Esophagus (tissue), 2 donors: ENCODE measurements around the gene LHFPL3. TPM values are rescaled to one million over a fixed set of nuclear protein-coding genes. Genes with fewer than 3 reads are reported as not detected.

ENCODE experiments used
- H3K27ac ChIP-seq, 2 donors: one replicate each; pipeline ENCODE4 v1.5.1; 2013; ENCODE audit warnings: low read depth in 2 of 2, mild to moderate bottlenecking in 2 of 2, inconsistent platforms in 1 of 2, low read length in 1 of 2, moderate library complexity in 1 of 2
- H3K27me3 ChIP-seq, 2 donors: one replicate each; pipeline ENCODE4 v1.6.1; 2013; ENCODE audit warnings: low read length in 2 of 2, control low read depth in 1 of 2, mild to moderate bottlenecking in 1 of 2; ENCODE audit not compliant: insufficient read depth in 2 of 2, control insufficient read depth in 1 of 2
- H3K36me3 ChIP-seq, 2 donors: one replicate each; pipeline ENCODE4 v1.6.1; 2013; ENCODE audit warnings: low read length in 1 of 2; ENCODE audit not compliant: control insufficient read depth in 2 of 2, insufficient read depth in 2 of 2
- H3K4me1 ChIP-seq, 2 donors: one replicate each; pipeline ENCODE4 v1.6.1; 2013; ENCODE audit warnings: low read length in 1 of 2; ENCODE audit not compliant: control insufficient read depth in 2 of 2, insufficient read depth in 2 of 2
- H3K4me3 ChIP-seq, 2 donors: one replicate each; pipeline ENCODE4 v1.5.1; 2013; ENCODE audit warnings: low read length in 2 of 2, mild to moderate bottlenecking in 2 of 2, low read depth in 1 of 2, moderate library complexity in 1 of 2
- H3K9me3 ChIP-seq, 2 donors: one replicate each; pipeline ENCODE4 v1.6.1; 2013; ENCODE audit warnings: mild to moderate bottlenecking in 2 of 2, low read depth in 1 of 2, low read length in 1 of 2, moderate library complexity in 1 of 2; ENCODE audit not compliant: control insufficient read depth in 2 of 2, insufficient read depth in 1 of 2
- whole genome bisulfite sequencing, 2 donors: extraction: QIAGEN DNeasy Blood & Tissue Kit; methylation state at CpG; one replicate each; pipeline ENCODE4 v1.1.7; 2013; 5-methylcytosine and 5-hydroxymethylcytosine counted together
- polyA plus RNA-seq, 2 donors: library from polyadenylated mRNA; stranded (reverse); fragments of 200-250 nt; gene quantifications; one replicate each; pipeline ENCODE4 v1.2.3, GENCODE V29; 2013
- donor health status: healthy with polysubstance abuse.
- donor health status: Bipolar disorder and iron deficiency.

Gene LHFPL3
- polyA plus RNA-seq, 2 donors = not detected

DNA sequence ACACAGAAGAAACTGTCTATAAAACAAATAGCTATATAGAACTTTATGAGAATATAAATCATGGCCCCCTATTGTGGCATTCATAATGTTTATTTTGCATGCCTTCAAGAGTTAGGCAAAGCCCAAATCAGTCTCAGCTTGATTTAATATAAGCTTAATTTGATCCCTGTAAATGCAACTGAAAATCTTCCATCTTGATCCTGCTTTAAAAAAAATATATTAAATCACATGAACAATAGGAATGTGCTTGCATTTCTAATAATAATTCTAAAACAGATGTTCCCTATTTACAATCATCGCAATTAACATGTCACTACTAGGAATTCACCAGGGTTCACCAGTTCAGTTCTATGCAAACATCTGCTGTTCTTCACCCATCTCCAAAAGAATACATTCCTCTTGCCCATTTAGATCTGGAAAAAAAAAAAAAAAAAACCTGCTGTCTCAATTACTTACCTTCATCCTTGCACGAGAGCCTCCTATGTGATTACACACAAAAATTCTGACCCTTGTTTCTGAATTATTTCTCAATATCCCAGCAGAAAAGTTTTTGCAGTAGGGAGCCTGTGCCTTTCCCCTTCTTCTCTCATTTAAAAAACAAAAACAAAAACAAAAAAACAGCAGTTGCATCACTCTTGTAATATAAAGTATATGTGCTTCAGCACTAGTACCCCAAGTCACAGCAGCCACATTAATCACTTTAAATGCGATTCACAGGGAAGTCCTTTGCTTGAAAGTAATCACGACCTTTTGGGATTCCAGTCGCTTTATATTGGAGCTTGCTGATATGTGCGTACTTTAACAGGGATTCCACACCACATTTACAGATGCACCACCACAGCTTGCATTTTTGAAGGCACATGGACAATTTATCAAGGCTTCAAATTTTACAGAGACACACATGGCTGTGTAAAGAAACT, 490.8 kb downstream of the LHFPL3 start:
- Histone ChIP-seq H3K27me3 (no peaks in the 10 kb centered on the region), H3K4me3 (no peak overlapping the region), H3K9me3 (no peaks in the 10 kb centered on the region), H3K27ac (no peak overlapping the region), H3K36me3 (no peaks in the 10 kb centered on the region), H3K4me1 (no peaks in the 10 kb centered on the region)
- WGBS, 2 donors = 65 to 71% methylated on average over 6 of the region's 6 CpGs

DNA sequence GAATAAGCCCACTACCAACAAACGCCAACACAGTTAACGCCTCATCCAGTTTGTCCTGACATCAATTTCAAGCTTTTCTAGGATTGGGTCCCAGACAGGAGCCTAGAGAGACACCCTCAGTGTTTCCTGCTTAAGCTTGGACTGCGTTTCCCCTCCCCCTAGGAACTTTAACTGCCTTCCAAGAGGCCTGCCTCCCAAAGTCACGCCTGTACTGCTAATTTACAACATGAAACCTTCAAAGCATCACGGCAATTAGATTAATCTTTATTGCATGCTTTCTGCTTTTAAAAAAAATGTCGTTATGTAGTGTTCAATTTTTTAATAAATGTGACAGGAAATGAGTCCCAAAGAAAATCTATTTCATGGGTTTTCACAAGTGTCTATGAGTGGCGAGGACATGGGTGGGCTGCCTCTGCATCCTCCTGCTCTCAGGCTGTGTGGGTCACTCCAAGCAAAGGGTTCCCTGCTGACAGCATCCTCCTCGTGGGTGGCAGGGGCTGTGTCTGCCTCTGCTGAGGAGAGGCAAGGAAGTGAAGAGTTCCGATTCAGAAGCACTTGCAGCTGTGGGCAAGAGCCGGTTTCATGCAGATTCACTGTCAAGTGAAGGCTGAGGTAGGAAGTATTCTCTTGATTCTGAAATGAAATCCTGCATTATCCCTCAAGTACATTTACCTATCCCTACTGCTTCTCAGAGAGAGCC, 492.6 kb downstream of the LHFPL3 start:
- H3K4me3 ChIP-seq = no peak overlapping the region
- H3K9me3 ChIP-seq = no peaks in the 10 kb centered on the region
- H3K27ac ChIP-seq = no peak overlapping the region
- no peaks in the 10 kb centered on the region for H3K36me3 ChIP-seq
- WGBS, 2 donors = 65 to 67% methylated on average over 10 of the region's 10 CpGs
- no peaks in the 10 kb centered on the region for H3K4me1 ChIP-seq
- no peaks in the 10 kb centered on the region for H3K27me3 ChIP-seq

DNA sequence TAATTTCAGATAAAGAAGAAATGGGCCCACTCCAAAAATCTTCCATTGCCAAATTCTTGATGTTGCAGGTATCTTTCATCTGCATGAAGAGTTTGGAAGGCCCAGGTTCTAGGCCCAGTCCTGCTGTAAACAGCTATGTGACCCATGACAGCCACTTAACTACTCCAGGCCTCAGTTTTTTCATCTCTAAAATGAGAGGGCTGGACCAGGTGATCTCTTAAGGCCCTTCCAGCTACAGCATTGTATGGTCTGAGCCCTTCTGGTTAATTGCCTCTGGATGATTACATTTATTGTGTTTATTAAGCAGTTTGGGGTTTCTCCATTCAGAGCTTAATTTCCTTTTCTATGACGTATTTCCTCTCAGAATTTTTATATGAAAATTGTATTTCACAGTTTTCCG, 494.8 kb downstream of the LHFPL3 start:
- Histone ChIP-seq H3K4me3 (no peak overlapping the region), H3K9me3 (no peaks in the 10 kb centered on the region), H3K27me3 (no peaks in the 10 kb centered on the region), H3K27ac (no peak overlapping the region), H3K4me1 (no peaks in the 10 kb centered on the region), H3K36me3 (no peaks in the 10 kb centered on the region)
- WGBS, 2 donors = 97 to 98% methylated on average over 2 of the region's 2 CpGs

DNA sequence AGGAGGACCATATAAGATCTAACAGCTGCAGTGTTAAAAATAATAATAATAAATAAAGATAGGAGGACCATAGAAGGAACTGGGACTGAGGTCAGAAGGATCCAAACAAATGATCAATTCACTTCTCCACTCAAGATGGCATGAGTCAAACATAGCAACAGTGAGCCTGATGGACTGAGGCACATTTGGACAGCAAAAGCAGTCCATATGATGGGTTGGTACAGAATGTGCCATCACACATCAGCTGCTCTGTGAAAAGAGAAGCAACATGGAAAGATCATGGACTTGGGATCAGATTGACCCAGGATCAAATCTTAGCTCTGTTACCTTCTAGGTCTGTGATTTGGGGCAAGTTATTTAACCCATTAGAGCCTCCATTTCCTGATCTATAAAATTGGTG, 496.7 kb downstream of the LHFPL3 start:
- H3K27me3 ChIP-seq = no peaks in the 10 kb centered on the region
- H3K4me1 ChIP-seq = no peaks in the 10 kb centered on the region
- no peaks in the 10 kb centered on the region for H3K36me3 ChIP-seq
- no peaks in the 10 kb centered on the region for H3K9me3 ChIP-seq
- H3K4me3 ChIP-seq = no peak overlapping the region
- no peak overlapping the region for H3K27ac ChIP-seq

DNA sequence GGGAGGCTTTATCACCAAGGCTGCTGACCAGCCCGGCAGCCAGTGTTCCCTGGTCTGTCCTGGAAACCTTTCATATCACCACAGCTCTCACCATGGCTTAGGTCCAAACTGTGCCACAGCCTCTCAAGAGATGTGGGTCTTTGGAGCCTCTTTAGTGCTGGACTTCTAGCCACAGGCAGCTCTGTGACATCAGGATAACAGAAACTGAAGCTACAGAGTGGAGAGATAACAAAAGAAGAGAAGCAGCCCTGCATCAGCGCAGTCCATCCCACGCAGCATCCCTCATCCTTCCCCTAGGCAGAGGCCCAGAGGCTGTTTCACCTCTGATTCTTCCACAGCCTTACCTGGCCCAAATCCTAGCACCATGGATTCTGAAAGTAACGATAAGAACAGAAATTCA, 497.7 kb downstream of the LHFPL3 start:
- H3K9me3 ChIP-seq = no peaks in the 10 kb centered on the region
- H3K4me1 ChIP-seq = no peaks in the 10 kb centered on the region
- 87 to 91% methylated on average over 4 of the region's 4 CpGs for WGBS, 2 donors
- H3K4me3 ChIP-seq = no peak overlapping the region
- H3K36me3 ChIP-seq = no peaks in the 10 kb centered on the region
- H3K27ac ChIP-seq = no peak overlapping the region
- no peaks in the 10 kb centered on the region for H3K27me3 ChIP-seq

DNA sequence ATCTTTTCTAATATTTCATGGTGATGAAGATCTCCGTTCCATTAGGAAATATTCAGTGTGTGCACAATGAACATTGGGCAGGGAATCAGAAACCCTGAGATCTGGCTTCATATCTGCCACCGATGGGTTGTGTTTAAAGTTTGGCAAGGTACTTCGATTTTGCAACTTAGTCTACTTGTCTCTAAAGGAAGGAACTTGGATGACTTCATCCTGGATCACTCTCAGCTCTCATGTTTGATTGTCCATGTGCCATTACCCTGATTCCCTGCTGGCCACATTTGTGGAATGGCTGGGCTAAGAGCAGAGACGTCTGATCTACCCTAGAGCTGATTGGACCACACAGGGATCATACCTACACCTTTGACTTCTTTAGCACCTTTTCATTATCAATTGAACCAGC, 508.6 kb downstream of the LHFPL3 start:
- WGBS, 2 donors = 48 to 63% methylated on average over 4 of the region's 4 CpGs
- H3K4me3 ChIP-seq = no peak overlapping the region
- H3K4me1 ChIP-seq = no peaks in the 10 kb centered on the region
- H3K36me3 ChIP-seq = no peaks in the 10 kb centered on the region
- H3K27me3 ChIP-seq = no peaks in the 10 kb centered on the region
- H3K9me3 ChIP-seq = no peaks in the 10 kb centered on the region
- no peak overlapping the region for H3K27ac ChIP-seq

DNA sequence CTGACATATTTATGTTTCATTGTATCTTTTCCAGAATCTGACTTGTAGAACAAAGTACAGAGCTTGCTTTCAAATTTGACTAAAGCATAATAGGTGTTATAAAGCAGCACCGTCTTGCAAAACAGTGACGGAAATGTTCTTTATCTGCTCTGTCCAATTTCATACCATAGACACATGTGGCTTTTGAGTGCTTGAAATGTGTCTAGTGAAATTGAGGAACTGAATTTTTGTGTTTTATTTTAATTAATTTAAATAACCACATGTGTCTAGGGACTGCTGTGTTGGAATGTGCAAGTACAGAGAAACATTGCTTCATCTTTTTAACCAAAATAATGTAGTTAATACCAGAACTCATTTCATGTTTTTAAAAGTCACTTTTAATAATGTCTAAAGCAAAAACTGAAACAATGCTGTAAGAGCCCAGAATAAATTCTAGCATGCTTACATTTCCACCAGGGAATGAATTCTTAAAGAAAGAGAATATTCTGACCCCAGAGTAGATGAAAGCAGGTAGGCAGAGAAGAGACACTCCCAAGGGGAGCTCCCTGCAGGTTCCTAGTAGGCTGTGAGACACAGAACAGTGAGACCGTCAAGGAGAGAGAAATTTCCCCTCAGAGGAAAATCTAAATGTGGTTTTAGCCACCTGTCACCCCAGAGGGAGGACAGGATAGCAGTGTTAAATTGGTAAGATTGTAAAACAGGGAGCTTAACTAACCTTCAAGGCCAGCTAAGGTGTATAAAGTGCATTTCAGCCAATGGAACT, 510.3 kb downstream of the LHFPL3 start:
- no peaks in the 10 kb centered on the region for H3K9me3 ChIP-seq
- no peaks in the 10 kb centered on the region for H3K36me3 ChIP-seq
- H3K27ac ChIP-seq = no peak overlapping the region
- H3K4me1 ChIP-seq = no peaks in the 10 kb centered on the region
- WGBS, 2 donors = 60 to 64% methylated on average over 3 of the region's 3 CpGs
- no peaks in the 10 kb centered on the region for H3K27me3 ChIP-seq
- H3K4me3 ChIP-seq = no peak overlapping the region

DNA sequence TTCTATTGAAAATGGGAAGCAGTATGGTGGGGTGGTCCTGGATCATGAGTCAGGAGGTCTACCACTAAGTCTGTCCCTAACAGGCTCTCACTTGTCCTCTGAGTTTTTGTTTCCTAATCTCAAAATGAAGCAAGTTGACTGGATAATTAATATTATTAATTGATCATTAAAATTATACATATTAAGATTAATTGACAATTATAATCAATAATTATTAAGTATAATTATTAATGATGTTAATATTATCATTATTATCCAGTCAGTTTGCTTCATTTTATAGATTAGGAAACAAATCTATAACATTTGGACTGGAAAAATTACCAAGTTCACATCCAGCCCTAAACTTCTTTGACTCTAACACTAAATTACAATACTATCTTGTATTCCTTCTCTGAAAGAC, 511.4 kb downstream of the LHFPL3 start:
- Histone ChIP-seq H3K27me3 (no peaks in the 10 kb centered on the region), H3K4me1 (no peaks in the 10 kb centered on the region), H3K36me3 (no peaks in the 10 kb centered on the region), H3K4me3 (no peak overlapping the region), H3K9me3 (no peaks in the 10 kb centered on the region), H3K27ac (no peak overlapping the region)

DNA sequence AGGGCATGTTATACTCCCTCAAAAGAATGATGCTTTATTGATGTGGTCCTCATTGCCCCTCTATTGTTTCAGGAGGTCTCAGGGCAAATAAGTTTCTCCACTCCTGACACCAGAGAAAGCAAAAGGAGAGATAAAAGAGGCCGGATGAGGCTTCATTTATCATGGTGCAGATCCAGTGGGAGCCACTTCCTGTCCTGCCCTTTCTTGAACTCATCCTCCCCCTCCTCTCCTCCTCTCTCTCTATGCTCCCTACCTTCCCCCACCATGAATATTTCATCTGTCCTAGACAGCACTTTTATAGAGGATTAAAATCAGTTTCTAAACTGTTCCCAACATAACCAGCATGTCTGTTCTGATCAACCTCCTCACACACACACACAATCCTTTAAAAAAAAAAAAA, 513.4 kb downstream of the LHFPL3 start:
- Histone ChIP-seq H3K36me3 (no peaks in the 10 kb centered on the region), H3K27me3 (no peaks in the 10 kb centered on the region), H3K9me3 (no peaks in the 10 kb centered on the region), H3K27ac (no peak overlapping the region), H3K4me1 (no peaks in the 10 kb centered on the region), H3K4me3 (no peak overlapping the region)
- 20 to 26% methylated on average over 1 of the region's 1 CpG for WGBS, 2 donors
